Thyroid gland (tissue), 4 donors: ENCODE measurements around the gene ASPRV1. TPM values are rescaled to one million over a fixed set of nuclear protein-coding genes. Genes with fewer than 3 reads are reported as not detected.

Experiments used
- DNase-seq, 2 donors: peaks; one replicate each; pipeline ENCODE4 v3.0.0-alpha.2; 2019
- H3K27ac ChIP-seq, 3 donors: fragments of 200-600 bp; sonication (generic); 1 replicate in 2 of 3; 2 replicates in 1 of 3; pipeline ENCODE4 v1.5.1; 2016 to 2019; ENCODE audit warnings: mild to moderate bottlenecking in 1 of 3, moderate library complexity in 1 of 3
- H3K27me3 ChIP-seq: fragments of 200-600 bp; sonication (generic); one replicate; pipeline ENCODE4 v1.5.1; 2019
- H3K36me3 ChIP-seq, 2 donors: fragments of 200-600 bp; sonication (generic); one replicate each; pipeline ENCODE4 v1.5.1; 2016 to 2019
- H3K4me1 ChIP-seq, 2 donors: fragments of 200-600 bp; sonication (generic); one replicate each; pipeline ENCODE4 v1.5.1; 2017 to 2019
- H3K4me3 ChIP-seq, 3 donors: fragments of 200-600 bp; sonication (generic); replicated peaks in 1 of 3; 1 replicate in 2 of 3; 2 replicates in 1 of 3; pipeline ENCODE4 v1.5.1; 2016; ENCODE audit warnings: mild to moderate bottlenecking in 1 of 3
- H3K9me3 ChIP-seq: fragments of 200-600 bp; sonication (generic); one replicate; pipeline ENCODE4 v1.5.1; 2017
- POLR2A ChIP-seq, 2 donors: fragments of 450-650 bp; IDR thresholded peaks; one replicate each; pipeline ENCODE4 v1.6.1; 2017; ENCODE audit warnings: antibody characterized with exemption in 2 of 2, mild to moderate bottlenecking in 2 of 2, moderate library complexity in 1 of 2
- WGBS, 2 donors: methylation state at CpG; one replicate each; pipeline ENCODE4 v1.1.5; 2017; 5-methylcytosine and 5-hydroxymethylcytosine counted together
- intact Hi-C: fragments of 100-400 bp; cut with DNase I; formaldehyde crosslinking; loops from one replicate; pipeline ENCODE4 v1.15.1; 2023
- total RNA-seq, 4 donors: library from RNA; depleted of rRNA; stranded (reverse); fragments of >200 nt; gene quantifications; one replicate each; pipeline ENCODE4 v1.2.3, GENCODE V29; 2016
- TF ChIP-seq, protein P1 (sequence below), 6 experiments: fragments of 200-600 bp in 3 of 6; fragments of 450-650 bp in 3 of 6; sonication (generic) in 3 of 6; IDR thresholded peaks; one replicate each; pipeline ENCODE4 v1.5.1; 2016 to 2019; ENCODE audit warnings: antibody characterized with exemption in 6 of 6, mild to moderate bottlenecking in 2 of 6, inconsistent platforms in 1 of 6, moderate library complexity in 1 of 6

ASPRV1 gene
- total RNA-seq, 4 donors from 2014 or later, result 0.89 to 2.0 (median 1.5) TPM

- no peaks in the 10 kb centered on the region for H3K4me1 ChIP-seq
- no peaks in the 10 kb centered on the region for H3K36me3 ChIP-seq
- no peak for TF ChIP-seq POLR2A (IDR thresholded peaks at IDR 0.05)
- TF ChIP-seq, protein P1, sequence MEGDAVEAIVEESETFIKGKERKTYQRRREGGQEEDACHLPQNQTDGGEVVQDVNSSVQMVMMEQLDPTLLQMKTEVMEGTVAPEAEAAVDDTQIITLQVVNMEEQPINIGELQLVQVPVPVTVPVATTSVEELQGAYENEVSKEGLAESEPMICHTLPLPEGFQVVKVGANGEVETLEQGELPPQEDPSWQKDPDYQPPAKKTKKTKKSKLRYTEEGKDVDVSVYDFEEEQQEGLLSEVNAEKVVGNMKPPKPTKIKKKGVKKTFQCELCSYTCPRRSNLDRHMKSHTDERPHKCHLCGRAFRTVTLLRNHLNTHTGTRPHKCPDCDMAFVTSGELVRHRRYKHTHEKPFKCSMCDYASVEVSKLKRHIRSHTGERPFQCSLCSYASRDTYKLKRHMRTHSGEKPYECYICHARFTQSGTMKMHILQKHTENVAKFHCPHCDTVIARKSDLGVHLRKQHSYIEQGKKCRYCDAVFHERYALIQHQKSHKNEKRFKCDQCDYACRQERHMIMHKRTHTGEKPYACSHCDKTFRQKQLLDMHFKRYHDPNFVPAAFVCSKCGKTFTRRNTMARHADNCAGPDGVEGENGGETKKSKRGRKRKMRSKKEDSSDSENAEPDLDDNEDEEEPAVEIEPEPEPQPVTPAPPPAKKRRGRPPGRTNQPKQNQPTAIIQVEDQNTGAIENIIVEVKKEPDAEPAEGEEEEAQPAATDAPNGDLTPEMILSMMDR (IDR thresholded peaks at IDR 0.05), result no peak
- 93 to 98% methylated on average over 8 of the region's 8 CpGs for WGBS, 2 donors
- DNase-seq, result no peak
- H3K9me3 ChIP-seq, result no peaks in the 10 kb centered on the region
- H3K27ac ChIP-seq, result no peak overlapping the region
- H3K27me3 ChIP-seq, result no peaks in the 10 kb centered on the region
- intact Hi-C loops, result no loop called here
- no peak overlapping the region for H3K4me3 ChIP-seq
Observed at GRCh38 chr2:69962986-69963730, 1.7 kb upstream of the ASPRV1 start.

DNA sequence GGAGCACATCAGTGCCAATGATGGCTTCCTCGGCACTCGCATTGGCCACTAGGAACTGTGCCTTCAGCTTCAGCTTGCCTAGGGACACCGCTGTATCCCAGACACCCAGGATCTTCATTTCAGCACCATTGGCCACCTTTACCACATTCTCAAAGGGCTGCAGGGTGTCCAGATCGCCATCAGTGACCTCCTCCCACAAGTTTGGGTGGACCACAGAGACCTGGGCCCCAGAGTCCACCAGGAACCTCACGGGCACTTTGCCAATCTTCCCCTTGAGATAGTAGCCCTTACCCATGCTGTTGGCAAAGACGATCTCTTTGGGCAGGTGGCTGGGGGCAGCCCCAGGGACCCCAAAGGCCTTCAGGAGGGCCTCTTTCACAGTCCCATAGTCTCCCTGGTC is 610 bp downstream of the ASPRV1 start:
- 98 to 100% methylated on average over 6 of the region's 6 CpGs for WGBS, 2 donors
- H3K4me3 ChIP-seq, result no peak overlapping the region

GRCh38 chr2:69959425-69959824 is 2.0 kb downstream of the ASPRV1 start:
- Histone ChIP-seq H3K4me1 (no peaks in the 10 kb centered on the region), H3K9me3 (no peaks in the 10 kb centered on the region), H3K36me3 (no peaks in the 10 kb centered on the region), H3K4me3 (no peak overlapping the region), H3K27ac (no peak overlapping the region), H3K27me3 (no peaks in the 10 kb centered on the region)
- DNase-seq, result no peak
- intact Hi-C loops, result no loop called here
- whole genome bisulfite sequencing, 2 donors, result 86 to 87% methylated on average over 5 of the region's 5 CpGs
- TF ChIP-seq POLR2A (IDR thresholded peaks at IDR 0.05), result no peak
- TF ChIP-seq, protein P1 (IDR thresholded peaks at IDR 0.05), result no peak

More for the DNA sequence above, 610 bp downstream of the ASPRV1 start:
- no peak for DNase-seq
- TF ChIP-seq, protein P1 (IDR thresholded peaks at IDR 0.05), result no peak
- TF ChIP-seq POLR2A (IDR thresholded peaks at IDR 0.05), result no peak
- Histone ChIP-seq H3K27me3 (no peaks in the 10 kb centered on the region), H3K4me1 (no peaks in the 10 kb centered on the region), H3K9me3 (no peaks in the 10 kb centered on the region), H3K27ac (no peak overlapping the region), H3K36me3 (no peaks in the 10 kb centered on the region)
- intact Hi-C loops, result no loop called here

GRCh38 chr2:69958480-69958879 is 3.0 kb downstream of the ASPRV1 start:
- intact Hi-C loops, result no loop called here
- TF ChIP-seq, protein P1 (IDR thresholded peaks at IDR 0.05), result no peak
- no peak for TF ChIP-seq POLR2A (IDR thresholded peaks at IDR 0.05)
- no peaks in the 10 kb centered on the region for H3K4me1 ChIP-seq
- H3K27ac ChIP-seq, result no peak overlapping the region
- 51 to 60% methylated on average over 6 of the region's 6 CpGs for WGBS, 2 donors
- no peak for DNase-seq
- no peaks in the 10 kb centered on the region for H3K36me3 ChIP-seq
- H3K27me3 ChIP-seq, result no peaks in the 10 kb centered on the region
- H3K4me3 ChIP-seq, result no peak overlapping the region
- no peaks in the 10 kb centered on the region for H3K9me3 ChIP-seq

- TF ChIP-seq, protein P1 (IDR thresholded peaks at IDR 0.05), result no peak
- TF ChIP-seq POLR2A (IDR thresholded peaks at IDR 0.05), result no peak
- Histone ChIP-seq H3K27me3 (no peaks in the 10 kb centered on the region), H3K4me3 (no peak overlapping the region), H3K27ac (no peak overlapping the region), H3K36me3 (no peaks in the 10 kb centered on the region), H3K4me1 (no peaks in the 10 kb centered on the region), H3K9me3 (no peaks in the 10 kb centered on the region)
- no peak for DNase-seq
- WGBS, 2 donors, result 67 to 83% methylated on average over 5 to 8 of the region's 8 CpGs
- intact Hi-C loops, result no loop called here
Observed at GRCh38 chr2:69957965-69958364, 3.5 kb downstream of the ASPRV1 start.
